ENCODE results near the gene ALCAM. TPM values are rescaled to one million over a fixed set of nuclear protein-coding genes. Genes with fewer than 3 reads are reported as not detected.

Gene ALCAM
- total and polyA plus RNA-seq, 2 of the 8 experiments (the other 6 are each of a cell fraction or from before 2014, with no cell fraction given), result 10.8 to 33.0 TPM

GRCh38 chr3:105620236-105620635 lies 253.5 kb downstream of the ALCAM start:
- DNase-seq (ENCODE audit: low read depth in 1 of 2, low spot score in 2 of 2) (no peak), FAIRE-seq (no peak)
- Histone ChIP-seq H3K4me1 (replicated peaks in 1 of 4; ENCODE audit: control insufficient read depth in 3 of 4, insufficient read depth in 4 of 4, low read length in 3 of 4) (no peaks in the 10 kb centered on the region), H3K27ac (ENCODE audit: low read depth, low read length) (no peak overlapping the region), H2AFZ (ENCODE audit: low read length) (no peak overlapping the region), H2BK120ac (replicated peaks; ENCODE audit: low read depth, low read length) (no peak overlapping the region), H3K36me3 (ENCODE audit: control insufficient read depth in 2 of 4, insufficient read depth in 4 of 4, low read length in 3 of 4) (no peaks in the 10 kb centered on the region), H2AK5ac (ENCODE audit: low read depth, low read length) (no peak overlapping the region), H2BK12ac (ENCODE audit: low read depth, low read length) (no peak overlapping the region), H3K14ac (ENCODE audit: insufficient read length) (no peak overlapping the region), H3K4me3 (ENCODE audit: extremely low read depth in 1 of 4, insufficient read depth in 2 of 4, low read depth in 3 of 4, low read length in 4 of 4) (no peak overlapping the region), H3K79me2 (ENCODE audit: control insufficient read depth in 1 of 2, insufficient read depth in 2 of 2, low read length in 2 of 2) (no peaks in the 10 kb centered on the region), H3K23me2 (ENCODE audit: low read depth, low read length) (no peaks in the 10 kb centered on the region), H4K20me1 (replicated peaks in 1 of 2; ENCODE audit: control insufficient read depth in 1 of 2, insufficient read depth in 2 of 2, low read length in 2 of 2) (no peaks in the 10 kb centered on the region), H3K18ac (ENCODE audit: extremely low read depth, low read length) (no peak overlapping the region), H2BK20ac (ENCODE audit: low read length) (no peak overlapping the region), H3K23ac (ENCODE audit: insufficient read length) (no peak overlapping the region), H3K4ac (replicated peaks; ENCODE audit: insufficient read length, low read depth, low read length) (no peak overlapping the region), H4K91ac (replicated peaks; ENCODE audit: insufficient read length, low read length) (no peak overlapping the region), H3K27me3 (replicated peaks in 1 of 4; ENCODE audit: control insufficient read depth in 3 of 4, extremely low read depth in 1 of 4, insufficient read depth in 3 of 4, low read length in 3 of 4) (no peaks in the 10 kb centered on the region), H4K5ac (ENCODE audit: insufficient read length, low read depth, low read length) (no peak overlapping the region), H2BK5ac (ENCODE audit: low read depth, low read length) (no peak overlapping the region), H2BK15ac (ENCODE audit: low read length) (no peak overlapping the region), H3K56ac (replicated peaks; ENCODE audit: insufficient read length, low read depth, low read length) (no peak overlapping the region), H3K9me3 (ENCODE audit: insufficient read depth in 2 of 2, low read depth in 1 of 2, low read length in 1 of 2) (no peaks in the 10 kb centered on the region), H4K8ac (ENCODE audit: extremely low read depth, insufficient read depth, low read length) (no peak overlapping the region), H3K4me2 (ENCODE audit: insufficient read depth in 1 of 2, low read depth in 2 of 2, low read length in 2 of 2) (no peak overlapping the region), H3K79me1 (ENCODE audit: low read depth, low read length) (no peaks in the 10 kb centered on the region), H3K9ac (replicated peaks in 1 of 4; ENCODE audit: extremely low read depth in 1 of 4, low read depth in 3 of 4, low read length in 3 of 4) (no peak overlapping the region)
- ChIA-PET POLR2A (ENCODE audit: partially characterized antibody) (no interaction called here), CTCF (ENCODE audit: partially characterized antibody) (no interaction called here)
- WGBS, 2 experiments (ENCODE audit: extremely low coverage in 1 of 2, insufficient coverage in 1 of 2, insufficient read length in 1 of 2, insufficient replicate concordance in 2 of 2, low coverage in 1 of 2, low lambda C conversion rate in 2 of 2, missing lambda C conversion rate in 1 of 2), result 92% methylated on average over 2 of the region's 2 CpGs; no CpG with 5 or more reads in 1 of the 2 experiments
- TF ChIP-seq CBX5 (IDR thresholded peaks at IDR 0.05; ENCODE audit: low read depth, low read length) (no peak), RBBP5 (IDR thresholded peaks at IDR 0.05; ENCODE audit: borderline replicate concordance, low read depth, low read length) (no peak), CHD1 (IDR thresholded peaks at IDR 0.05; ENCODE audit: low read depth, low read length) (no peak), MAFK (IDR thresholded peaks at IDR 0.05; ENCODE audit: low read depth, low read length) (no peak), CTBP2 (IDR thresholded peaks at IDR 0.05; ENCODE audit: borderline replicate concordance, insufficient read depth, insufficient read length, low read length) (no peak), RFX5 (IDR thresholded peaks at IDR 0.05; ENCODE audit: borderline replicate concordance, low read depth, low read length) (no peak), SAP30 (IDR thresholded peaks at IDR 0.05; ENCODE audit: insufficient read depth, insufficient replicate concordance, low read length) (no peak), SIN3A (conservative IDR thresholded peaks at IDR 0.05 in 1 of 2, IDR thresholded peaks at IDR 0.05 in 1 of 2; ENCODE audit: low read depth in 1 of 2, low read length in 2 of 2) (no peak), TAF7 (optimal IDR thresholded peaks at IDR 0.05; ENCODE audit: borderline replicate concordance, low read depth, low read length) (no peak), CHD2 (IDR thresholded peaks at IDR 0.05; ENCODE audit: low read length) (no peak), SP2 (IDR thresholded peaks at IDR 0.05; ENCODE audit: low read length) (no peak)

Measured in H1 (cell line).